Stimulated activated CD8-positive, alpha-beta memory T cell treated with anti-CD3 and anti-CD28 coated beads, Interleukin-4, amount 100 ng/mL, for 4 hours (primary cell): ENCODE results near the gene MAD2L1BP.
A peak's percentile ranks its signal among the peaks of the same experiment; 100 is the strongest.

Experiments used
- DNase-seq, 2 donors: peaks; one replicate each; pipeline ENCODE4 v3.0.0-alpha.2; 2020; ENCODE audit warnings: low read depth in 2 of 2, low spot score in 1 of 2

The MAD2L1BP gene

GRCh38 chr6:43680308-43681200, 44.9 kb downstream of the MAD2L1BP start:
- DNase-seq = no peak

DNA sequence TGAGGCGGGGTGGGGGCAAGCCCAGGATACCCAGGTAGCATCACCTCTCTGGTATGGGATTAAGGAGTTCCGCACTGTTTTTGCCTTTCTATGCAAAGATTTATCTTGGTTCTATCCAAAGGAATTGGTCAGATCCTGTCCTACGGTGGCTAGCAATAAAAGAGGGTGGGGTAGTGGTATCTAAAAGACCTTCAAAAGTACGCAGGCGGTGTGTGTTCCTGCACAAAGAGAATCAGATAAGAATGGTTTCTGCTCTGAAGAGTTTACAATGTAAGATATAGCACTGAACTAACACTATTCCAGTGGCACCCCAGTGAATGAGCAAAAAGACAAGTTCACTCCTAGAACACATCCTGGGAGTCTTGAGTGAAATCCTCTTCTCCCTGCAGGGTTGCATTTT, 45.7 kb downstream of the MAD2L1BP start:
- DNase-seq = no peak

- DNase-seq = no peak
These were observed 47.2 kb downstream of the MAD2L1BP start for GRCh38 chr6:43682724-43683429.

DNA sequence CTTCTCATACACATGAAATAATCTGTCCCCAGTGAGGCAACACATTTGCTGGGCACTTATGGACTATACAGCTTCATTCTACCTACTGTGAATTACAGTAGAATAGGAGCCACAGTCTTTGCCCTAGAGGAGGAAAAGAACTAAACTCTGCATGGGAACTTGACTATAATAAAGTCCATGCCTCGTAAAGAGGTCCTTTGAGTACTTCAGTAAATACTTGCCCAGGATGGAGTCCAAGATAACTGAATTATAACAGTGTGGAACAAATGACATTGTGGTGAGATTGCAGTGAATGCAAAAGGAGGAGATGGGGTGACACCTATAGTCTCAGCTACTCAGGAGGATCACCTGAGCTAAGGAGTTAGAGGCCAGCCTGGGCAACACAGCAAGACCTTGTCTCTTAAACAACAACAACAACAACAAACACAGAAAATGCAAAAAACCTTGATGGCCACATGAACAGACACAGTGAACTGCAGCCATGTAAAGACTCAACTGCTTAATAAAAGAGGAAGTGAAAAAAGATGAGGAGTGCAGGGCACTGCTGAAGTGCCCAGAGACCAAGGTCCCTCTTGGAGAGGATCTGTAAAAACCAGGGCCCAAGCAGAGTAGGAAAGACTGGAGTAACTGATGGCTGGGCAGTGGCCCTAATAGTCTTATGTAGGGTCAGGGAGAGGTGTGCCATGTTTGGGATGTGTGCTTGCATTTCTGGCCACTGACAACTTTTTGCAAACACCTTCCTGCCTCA, 48.2 kb downstream of the MAD2L1BP start:
- DNase-seq = no peak

GRCh38 chr6:43687079-43687436, 51.4 kb downstream of the MAD2L1BP start:
- no peak for DNase-seq

GRCh38 chr6:43687437-43688347, 52.1 kb downstream of the MAD2L1BP start, which contains the start of gene MRPS18A:
TSS of gene MRPS18A (minus strand) at chr6:43687791. CDS start at chr6:43687779, 12 bp downstream.
- DNase-seq = peak; percentile 56 to 61

DNA sequence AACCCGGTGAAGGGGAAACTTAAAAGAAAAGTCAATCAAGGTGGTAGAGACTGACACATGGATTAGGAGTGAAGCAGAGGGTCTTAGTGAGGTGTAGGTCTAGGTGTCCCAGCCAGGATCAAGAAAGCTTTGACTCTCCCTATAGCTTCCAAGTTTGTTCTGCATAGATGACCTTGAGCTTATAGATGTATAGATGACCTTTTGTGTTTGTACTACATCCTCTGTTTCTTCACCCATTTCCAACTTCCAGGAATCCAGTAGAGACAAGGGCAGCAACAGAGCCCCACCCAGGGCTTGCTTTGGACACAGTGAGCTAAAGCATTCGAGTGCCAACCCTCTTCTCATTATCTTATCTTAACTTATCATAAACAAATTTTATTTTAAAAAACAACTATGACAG, 53.8 kb downstream of the MAD2L1BP start:
- DNase-seq = no peak
